Measurements from ENCODE around the gene TSR3. TPM values are rescaled to one million over a fixed set of nuclear protein-coding genes. Genes with fewer than 3 reads are reported as not detected.

TSR3 gene
- total RNA-seq, 1 donor from 2014 or later: 43.8 TPM

GRCh38 chr16:1362807-1363206 lies 11.1 kb upstream of the TSR3 start:
- ATAC-seq (no peak), DNase-seq (no peak)
- Histone ChIP-seq H3K27me3 (no peaks in the 10 kb centered on the region), H3K36me3 (peaks cover 69% of the 10 kb centered on the region), H3K4me3 (no peak overlapping the region), H3K9me3 (no peaks in the 10 kb centered on the region), H3K4me1 (no peaks in the 10 kb centered on the region), H3K27ac (no peak overlapping the region)
- intact Hi-C loops (cut with DNase I): no loop called here
- TF ChIP-seq, protein P1, sequence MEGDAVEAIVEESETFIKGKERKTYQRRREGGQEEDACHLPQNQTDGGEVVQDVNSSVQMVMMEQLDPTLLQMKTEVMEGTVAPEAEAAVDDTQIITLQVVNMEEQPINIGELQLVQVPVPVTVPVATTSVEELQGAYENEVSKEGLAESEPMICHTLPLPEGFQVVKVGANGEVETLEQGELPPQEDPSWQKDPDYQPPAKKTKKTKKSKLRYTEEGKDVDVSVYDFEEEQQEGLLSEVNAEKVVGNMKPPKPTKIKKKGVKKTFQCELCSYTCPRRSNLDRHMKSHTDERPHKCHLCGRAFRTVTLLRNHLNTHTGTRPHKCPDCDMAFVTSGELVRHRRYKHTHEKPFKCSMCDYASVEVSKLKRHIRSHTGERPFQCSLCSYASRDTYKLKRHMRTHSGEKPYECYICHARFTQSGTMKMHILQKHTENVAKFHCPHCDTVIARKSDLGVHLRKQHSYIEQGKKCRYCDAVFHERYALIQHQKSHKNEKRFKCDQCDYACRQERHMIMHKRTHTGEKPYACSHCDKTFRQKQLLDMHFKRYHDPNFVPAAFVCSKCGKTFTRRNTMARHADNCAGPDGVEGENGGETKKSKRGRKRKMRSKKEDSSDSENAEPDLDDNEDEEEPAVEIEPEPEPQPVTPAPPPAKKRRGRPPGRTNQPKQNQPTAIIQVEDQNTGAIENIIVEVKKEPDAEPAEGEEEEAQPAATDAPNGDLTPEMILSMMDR (IDR thresholded peaks at IDR 0.05): no peak

- intact Hi-C loops (cut with DNase I): no loop called here
- no peaks in the 10 kb centered on the region for H3K9me3 ChIP-seq
- no peaks in the 10 kb centered on the region for H3K4me1 ChIP-seq
- H3K36me3 ChIP-seq: peaks cover 69% of the 10 kb centered on the region
- no peak overlapping the region for H3K27ac ChIP-seq
- TF ChIP-seq, protein P1 (IDR thresholded peaks at IDR 0.05): no peak
- DNase-seq (no peak), ATAC-seq (no peak)
- H3K27me3 ChIP-seq: no peaks in the 10 kb centered on the region
- no peak overlapping the region for H3K4me3 ChIP-seq
These were observed 10.1 kb upstream of the TSR3 start for GRCh38 chr16:1361685-1362360.

GRCh38 chr16:1357906-1358566 lies 6.4 kb upstream of the TSR3 start:
- TF ChIP-seq, protein P1 (IDR thresholded peaks at IDR 0.05): no peak
- H3K4me3 ChIP-seq: no peak overlapping the region
- H3K9me3 ChIP-seq: no peaks in the 10 kb centered on the region
- H3K36me3 ChIP-seq: peaks cover 34% of the 10 kb centered on the region
- peak; percentile 12 for ATAC-seq
- no peaks in the 10 kb centered on the region for H3K27me3 ChIP-seq
- no peaks in the 10 kb centered on the region for H3K4me1 ChIP-seq
- intact Hi-C loops (cut with DNase I): no loop called here
- DNase-seq: no peak
- H3K27ac ChIP-seq: no peak overlapping the region

- Histone ChIP-seq H3K9me3 (no peaks in the 10 kb centered on the region), H3K4me3 (no peak overlapping the region), H3K27ac (no peak overlapping the region), H3K36me3 (peaks cover 17% of the 10 kb centered on the region), H3K4me1 (peaks cover 6% of the 10 kb centered on the region), H3K27me3 (no peaks in the 10 kb centered on the region)
- no peak for DNase-seq
- intact Hi-C loops (cut with DNase I): no loop called here
- TF ChIP-seq, protein P1 (IDR thresholded peaks at IDR 0.05): no peak
- ATAC-seq: no peak
These were observed 4.6 kb upstream of the TSR3 start for GRCh38 chr16:1356061-1356900.

DNA sequence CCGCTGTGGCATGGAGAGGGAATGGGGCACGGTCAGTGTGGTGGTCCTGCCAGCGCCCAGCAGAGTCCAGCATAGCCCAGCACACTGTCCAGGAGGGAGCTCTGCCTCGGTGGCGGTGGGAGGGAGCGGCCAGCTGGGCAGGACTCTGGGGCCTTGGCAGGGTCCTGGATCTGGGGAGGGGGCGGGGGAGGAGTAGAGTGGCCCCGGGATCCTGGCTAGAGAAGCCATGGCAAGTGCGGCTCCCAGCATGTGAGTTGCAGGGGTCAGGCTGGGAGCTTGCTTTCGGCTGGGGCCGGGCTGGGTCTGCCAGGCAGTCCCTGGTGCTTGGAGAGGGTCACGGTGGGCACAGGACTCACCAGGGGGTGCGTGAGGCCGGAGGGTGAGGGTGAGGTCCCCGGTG lies 3.9 kb upstream of the TSR3 start:
- ATAC-seq (no peak), DNase-seq (no peak)
- Histone ChIP-seq H3K36me3 (peaks cover 12% of the 10 kb centered on the region), H3K27me3 (no peaks in the 10 kb centered on the region), H3K9me3 (no peaks in the 10 kb centered on the region), H3K27ac (no peak overlapping the region), H3K4me1 (peaks cover 11% of the 10 kb centered on the region), H3K4me3 (no peak overlapping the region)
- TF ChIP-seq, protein P1 (IDR thresholded peaks at IDR 0.05): no peak
- intact Hi-C loops (cut with DNase I): no loop called here
